Activated CD8-positive, alpha-beta T cell treated with anti-CD3 and anti-CD28 coated beads for 36 hours (primary cell): ENCODE data around the gene SH2D1A. TPM values are rescaled to one million over a fixed set of nuclear protein-coding genes. Genes with fewer than 3 reads are reported as not detected.
"Not testable (repeated sequence)": the region's sequence is repeated elsewhere in the genome, so short reads cannot be mapped to it uniquely, and the experiment has no call there.

Experiments used
- ATAC-seq: fragments of 200-7000 bp; cut with Tn5 transposase; one replicate; pipeline ENCODE4 v1.10.0; 2021; ENCODE audit warnings: mild to moderate bottlenecking, moderate library complexity
- CTCF ChIA-PET: fragments of 350-600 bp; sonication (Branson Sonifier 250); formaldehyde crosslinking; loops from one replicate; lab custom pipeline; 2021; ENCODE audit warnings: antibody characterized with exemption; lab: Charles Lee
- POLR2A ChIA-PET: fragments of 350-600 bp; sonication (Branson Sonifier 250); formaldehyde crosslinking; loops from one replicate; lab custom pipeline; 2021; ENCODE audit warnings: antibody characterized with exemption; lab: Charles Lee
- DNase-seq: peaks from one replicate; pipeline ENCODE4 v3.0.0-alpha.2; 2020
- H3K27ac Mint-ChIP-seq: one replicate; pipeline ENCODE4 v1.8.0; 2021; ENCODE audit warnings: mild to moderate bottlenecking, mixed read lengths
- H3K27me3 Mint-ChIP-seq: one replicate; pipeline ENCODE4 v1.8.0; 2021; ENCODE audit warnings: mixed read lengths
- H3K36me3 Mint-ChIP-seq: one replicate; pipeline ENCODE4 v1.8.0; 2021; ENCODE audit warnings: low read depth, mixed read lengths
- H3K4me1 Mint-ChIP-seq: one replicate; pipeline ENCODE4 v1.8.0; 2021; ENCODE audit warnings: low read depth, mixed read lengths
- H3K4me3 Mint-ChIP-seq: one replicate; pipeline ENCODE4 v1.8.0; 2021; ENCODE audit warnings: mild to moderate bottlenecking, moderate library complexity, mixed read lengths
- H3K9me3 Mint-ChIP-seq: one replicate; pipeline ENCODE4 v1.8.0; 2021; ENCODE audit warnings: mixed read lengths
- CTCF ChIP-seq: fragments of 200-600 bp; IDR thresholded peaks from one replicate; pipeline ENCODE4 v1.8.0; 2022; ENCODE audit warnings: antibody characterized with exemption, mild to moderate bottlenecking
- intact Hi-C: fragments of 100-400 bp; cut with micrococcal nuclease; formaldehyde crosslinking; loops from one replicate; pipeline ENCODE4 v1.10.0; 2022
- total RNA-seq, 2 experiments: library from RNA; stranded (reverse); gene quantifications; one replicate each; pipeline ENCODE4 v1.2.3, GENCODE V29; 2021

The SH2D1A gene
- total RNA-seq = 10 to 100 TPM; 40.9 to 43.2 TPM

GRCh38 chrX:124346117-124346876, at the start of gene SH2D1A:
Gene SH2D1A, plus strand, starts transcription at chrX:124346563. Its CDS starts 80 bp downstream, at chrX:124346643.
- DNase-seq = peak; percentile 41
- H3K27ac Mint-ChIP-seq = peak within 1 kb of the TSS; percentile 97
- CTCF ChIA-PET = interaction anchor here (1.0 to 2.3 kb wide), 7 partner anchors 16 to 135 kb away, joined by 3 to 12 read pairs (median 4); no protein-coding TSS in a partner anchor
- H3K9me3 Mint-ChIP-seq = no peaks in the 10 kb centered on the region
- intact Hi-C loops = loop anchor here (5.0 kb wide), 2 partner anchors 109 to 384 kb away; partner anchors contain the start of gene STAG2
- peaks cover 46% of the 10 kb centered on the region for H3K4me1 Mint-ChIP-seq
- ATAC-seq = peak; percentile 28
- H3K36me3 Mint-ChIP-seq = peaks cover 13% of the 10 kb centered on the region
- no peak for TF ChIP-seq CTCF
- POLR2A ChIA-PET = interaction anchor here (0.7 to 4.4 kb wide), 14 partner anchors 8 to 129 kb away, joined by 3 to 48 read pairs (median 4); no protein-coding TSS in a partner anchor
- no peaks in the 10 kb centered on the region for H3K27me3 Mint-ChIP-seq
- peak within 1 kb of the TSS; percentile 93 for H3K4me3 Mint-ChIP-seq

DNA sequence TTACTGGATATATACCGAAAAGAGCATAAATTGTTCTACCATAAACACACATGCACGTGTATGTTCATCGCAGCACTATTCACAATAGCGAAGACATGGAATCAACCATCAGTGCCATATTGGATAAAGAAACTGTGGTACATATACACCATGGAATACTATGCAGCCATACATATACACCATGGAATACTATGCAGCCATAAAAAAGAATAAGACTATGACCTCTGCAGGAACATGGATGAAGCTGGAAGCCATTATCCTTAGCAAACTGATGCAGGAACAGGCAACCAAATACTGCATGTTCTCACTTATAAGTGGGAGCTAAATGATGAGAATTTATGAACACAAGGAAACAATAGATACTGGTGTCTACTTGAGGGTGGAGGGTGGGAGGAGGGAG, 47.0 kb upstream of the SH2D1A start:
- H3K27me3 Mint-ChIP-seq, H3K9me3 Mint-ChIP-seq, CTCF ChIA-PET, ATAC-seq, POLR2A ChIA-PET, H3K27ac Mint-ChIP-seq, H3K4me3 Mint-ChIP-seq, DNase-seq: not testable (repeated sequence)
- Mint-ChIP-seq H3K4me1 (peaks cover 45% of the 10 kb centered on the region), H3K36me3 (peaks cover 10% of the 10 kb centered on the region)
- intact Hi-C loops = loop anchor here (5.0 kb wide), 1 partner anchor 82 kb away; no protein-coding TSS in a partner anchor

GRCh38 chrX:124300405-124300804, 46.0 kb upstream of the SH2D1A start:
- Mint-ChIP-seq H3K4me1 (peaks cover 35% of the 10 kb centered on the region), H3K9me3 (no peaks in the 10 kb centered on the region), H3K27ac (peak overlapping the region; percentile 85), H3K4me3 (peak overlapping the region; percentile 67), H3K27me3 (no peaks in the 10 kb centered on the region), H3K36me3 (peaks cover 7% of the 10 kb centered on the region)
- DNase-seq (no peak), ATAC-seq (peak; percentile 72)
- ChIA-PET CTCF (no interaction called here), POLR2A (no interaction called here)
- no peak for TF ChIP-seq CTCF
- intact Hi-C loops = loop anchor here (2.0 kb wide), 1 partner anchor 40 kb away; no protein-coding TSS in a partner anchor

DNA sequence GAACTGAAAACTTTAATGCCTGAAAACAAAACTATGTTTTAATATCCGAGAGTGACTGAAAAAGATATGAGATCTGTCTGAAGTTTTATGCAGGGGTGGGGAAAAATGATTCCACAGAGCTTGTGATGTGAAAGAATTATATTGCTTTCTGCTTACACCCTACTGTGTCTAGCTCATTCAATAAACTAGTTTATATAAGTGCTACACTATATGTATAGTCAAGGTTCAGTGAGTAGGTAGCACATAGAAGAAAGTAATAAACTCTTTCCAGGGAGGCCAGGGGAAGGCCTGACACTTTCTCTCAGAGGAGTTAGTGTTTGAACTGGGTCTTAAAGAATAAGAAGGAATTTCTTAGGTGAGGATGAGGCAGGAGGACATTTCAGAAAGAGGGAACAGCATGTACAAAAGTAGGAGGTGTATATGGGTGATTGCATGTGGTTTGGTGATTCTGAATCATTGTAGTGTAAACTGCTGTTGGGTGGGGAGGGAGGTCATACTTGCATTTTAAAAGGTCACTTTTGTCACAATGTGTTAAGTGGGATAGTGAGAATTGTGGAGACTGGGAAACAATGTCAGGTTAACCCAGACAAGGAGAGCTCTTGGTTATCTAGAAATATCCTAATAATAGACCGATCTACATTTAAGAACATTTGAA, 39.0 kb upstream of the SH2D1A start:
- H3K27ac Mint-ChIP-seq = peak overlapping the region; percentile 80
- no peak for TF ChIP-seq CTCF
- no peak overlapping the region for H3K4me3 Mint-ChIP-seq
- ChIA-PET CTCF (interaction anchor here (1.4 kb wide), 1 partner anchor 20 kb away, joined by 3 read pairs; no protein-coding TSS in a partner anchor), POLR2A (interaction anchor here (0.5 to 1.4 kb wide), 2 partner anchors 38 to 80 kb away, joined by 3 read pairs; partner anchors contain the start of gene SH2D1A)
- H3K36me3 Mint-ChIP-seq = peaks cover 7% of the 10 kb centered on the region
- intact Hi-C loops = no loop called here
- ATAC-seq (peak; percentile 85), DNase-seq (peak; percentile 16)
- no peaks in the 10 kb centered on the region for H3K27me3 Mint-ChIP-seq
- H3K9me3 Mint-ChIP-seq = no peaks in the 10 kb centered on the region
- peaks cover 26% of the 10 kb centered on the region for H3K4me1 Mint-ChIP-seq

DNA sequence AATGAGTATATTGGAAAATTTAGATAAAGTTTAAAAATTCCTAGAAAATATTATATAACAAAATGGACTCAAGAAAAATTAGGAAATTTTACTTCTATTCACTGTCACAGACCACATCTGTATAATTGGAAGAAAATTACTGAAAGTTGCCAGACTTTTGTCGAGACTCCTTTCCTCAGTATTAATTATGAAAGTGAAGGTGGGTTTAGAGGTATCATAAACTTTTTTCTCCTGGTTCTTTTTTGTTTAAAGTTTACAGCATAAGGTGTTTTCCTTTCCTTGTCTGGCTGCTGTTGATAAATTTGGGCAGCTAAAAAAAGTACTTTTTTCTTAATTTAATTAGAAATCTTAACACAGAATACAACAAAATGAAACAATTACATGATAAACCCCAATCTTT, 20.6 kb upstream of the SH2D1A start:
- ATAC-seq (no peak), DNase-seq (no peak)
- no peaks in the 10 kb centered on the region for H3K36me3 Mint-ChIP-seq
- TF ChIP-seq CTCF = no peak
- intact Hi-C loops = no loop called here
- H3K4me1 Mint-ChIP-seq = peaks cover 21% of the 10 kb centered on the region
- POLR2A ChIA-PET = interaction anchor here (0.7 to 0.9 kb wide), 2 partner anchors 16 to 63 kb away, joined by 3 to 4 read pairs; no protein-coding TSS in a partner anchor
- no peaks in the 10 kb centered on the region for H3K27me3 Mint-ChIP-seq
- no peaks in the 10 kb centered on the region for H3K9me3 Mint-ChIP-seq
- H3K4me3 Mint-ChIP-seq = no peak overlapping the region
- H3K27ac Mint-ChIP-seq = no peak overlapping the region
- CTCF ChIA-PET = no interaction called here
